Endodermal cell (in vitro differentiated cells): ENCODE measurements around the gene EEF1A2. TPM values are rescaled to one million over a fixed set of nuclear protein-coding genes. Genes with fewer than 3 reads are reported as not detected.
A peak's percentile ranks its signal among the peaks of the same experiment; 100 is the strongest.

Experiments used
- DNase-seq: peaks from one replicate; pipeline ENCODE4 v3.0.0-alpha.2; 2017
- H3K27ac ChIP-seq: 2 replicates; pipeline ENCODE4 v1.5.1; 2013; ENCODE audit warnings: mild to moderate bottlenecking, low read depth, low read length, moderate library complexity
- H3K27me3 ChIP-seq: 2 replicates; pipeline ENCODE4 v1.6.1; 2013; ENCODE audit warnings: mild to moderate bottlenecking, low read length, moderate library complexity; ENCODE audit not compliant: insufficient read depth, control insufficient read depth, poor library complexity, severe bottlenecking
- H3K36me3 ChIP-seq: 2 replicates; pipeline ENCODE4 v1.7.0; 2013; ENCODE audit warnings: mild to moderate bottlenecking, low read length, moderate library complexity; ENCODE audit not compliant: control insufficient read depth, insufficient read depth
- H3K4me1 ChIP-seq: one replicate; pipeline ENCODE4 v1.7.0; 2013; ENCODE audit warnings: low read length; ENCODE audit not compliant: control insufficient read depth, insufficient read depth
- H3K4me3 ChIP-seq: 2 replicates; pipeline ENCODE4 v1.5.1; 2013; ENCODE audit warnings: mild to moderate bottlenecking, low read length, moderate library complexity
- H3K9ac ChIP-seq: 2 replicates; pipeline ENCODE4 v1.6.1; 2013; ENCODE audit warnings: mild to moderate bottlenecking, low read length, moderate library complexity; ENCODE audit not compliant: poor library complexity, severe bottlenecking; ENCODE audit errors: extremely low read depth
- H3K9me3 ChIP-seq: 2 replicates; pipeline ENCODE4 v1.6.1; 2013; ENCODE audit warnings: mild to moderate bottlenecking, low read length, moderate library complexity; ENCODE audit not compliant: control insufficient read depth
- H3K27ac Mint-ChIP-seq: 2 replicates; pipeline ENCODE4 v1.8.0; 2020; ENCODE audit warnings: mixed read lengths
- H3K27me3 Mint-ChIP-seq: 2 replicates; pipeline ENCODE4 v1.8.0; 2021; ENCODE audit warnings: mild to moderate bottlenecking, mixed read lengths; ENCODE audit not compliant: insufficient read depth
- H3K36me3 Mint-ChIP-seq: 2 replicates; pipeline ENCODE4 v1.8.0; 2020; ENCODE audit warnings: low read depth, mixed read lengths
- H3K4me1 Mint-ChIP-seq: 2 replicates; pipeline ENCODE4 v1.8.0; 2020; ENCODE audit warnings: mixed read lengths
- H3K4me3 Mint-ChIP-seq: 2 replicates; pipeline ENCODE4 v1.8.0; 2020; ENCODE audit warnings: mild to moderate bottlenecking, moderate library complexity, mixed read lengths
- H3K9me3 Mint-ChIP-seq: 2 replicates; pipeline ENCODE4 v1.8.0; 2020; ENCODE audit warnings: mild to moderate bottlenecking, mixed read lengths
- CTCF ChIP-seq: fragments of 200-600 bp; sonication (generic); conservative IDR thresholded peaks from 2 replicates; pipeline ENCODE4 v1.5.0; 2021; ENCODE audit warnings: antibody characterized with exemption, mild to moderate bottlenecking
- WGBS, 2 experiments: methylation state at CpG; one replicate each; pipeline versions ENCODE4 v1.1.5 to v1.1.7; 2013; ENCODE audit warnings: missing lambda C conversion rate in 2 of 2, mixed read lengths in 1 of 2; ENCODE audit not compliant: insufficient coverage in 1 of 2, insufficient read length in 1 of 2; 5-methylcytosine and 5-hydroxymethylcytosine counted together
- total RNA-seq, 2 donors: library from RNA; stranded (reverse); fragmentation: NEBNext Ultra II Directional in 1 of 2; extraction: Animal tissue kit (Norgen Biotek cat#: 25700) in 1 of 2; gene quantifications; 2 replicates in 1 of 2; 3 replicates in 1 of 2; pipeline ENCODE4 v1.2.1, GENCODE V29; 2021

The EEF1A2 gene
- total RNA-seq, 2 donors from 2014 or later, result 12.1 to 22.6 TPM

GRCh38 chr20:63452821-63453523, 45.9 kb downstream of the EEF1A2 start:
- Mint-ChIP-seq H3K36me3 (no peaks in the 10 kb centered on the region), H3K27me3 (no peaks in the 10 kb centered on the region), H3K4me1 (no peaks in the 10 kb centered on the region), H3K9me3 (no peaks in the 10 kb centered on the region), H3K4me3 (no peak overlapping the region), H3K27ac (no peak overlapping the region)
- peak; percentile 82 for DNase-seq
- H3K36me3 ChIP-seq, result no peaks in the 10 kb centered on the region
- no peaks in the 10 kb centered on the region for H3K4me1 ChIP-seq
- H3K9ac ChIP-seq, result no peak overlapping the region
- no peak for TF ChIP-seq CTCF
- peak overlapping the region; percentile 89 for H3K27ac ChIP-seq
- WGBS, 2 experiments, result 82 to 88% methylated on average over 32 to 46 of the region's 46 CpGs
- H3K27me3 ChIP-seq, result no peaks in the 10 kb centered on the region
- H3K4me3 ChIP-seq, result no peak overlapping the region
- no peaks in the 10 kb centered on the region for H3K9me3 ChIP-seq

- Mint-ChIP-seq H3K27me3 (no peaks in the 10 kb centered on the region), H3K9me3 (no peaks in the 10 kb centered on the region), H3K4me3 (no peak overlapping the region), H3K27ac (no peak overlapping the region), H3K36me3 (no peaks in the 10 kb centered on the region), H3K4me1 (no peaks in the 10 kb centered on the region)
- no peaks in the 10 kb centered on the region for H3K9me3 ChIP-seq
- DNase-seq, result no peak
- no peaks in the 10 kb centered on the region for H3K27me3 ChIP-seq
- peak overlapping the region; percentile 89 for H3K27ac ChIP-seq
- H3K9ac ChIP-seq, result no peak overlapping the region
- no peaks in the 10 kb centered on the region for H3K4me1 ChIP-seq
- no peaks in the 10 kb centered on the region for H3K36me3 ChIP-seq
- H3K4me3 ChIP-seq, result no peak overlapping the region
- WGBS, 2 experiments, result 93 to 95% methylated on average over 15 to 20 of the region's 20 CpGs
- no peak for TF ChIP-seq CTCF
These were observed 46.5 kb downstream of the EEF1A2 start for GRCh38 chr20:63452341-63452740.

GRCh38 chr20:63451821-63452220, 47.1 kb downstream of the EEF1A2 start:
- 91 to 95% methylated on average over 11 to 17 of the region's 17 CpGs for WGBS, 2 experiments
- H3K27ac ChIP-seq, result no peak overlapping the region
- no peaks in the 10 kb centered on the region for H3K9me3 ChIP-seq
- no peaks in the 10 kb centered on the region for H3K36me3 ChIP-seq
- TF ChIP-seq CTCF, result no peak
- H3K9ac ChIP-seq, result no peak overlapping the region
- no peak overlapping the region for H3K4me3 ChIP-seq
- H3K4me3 Mint-ChIP-seq, result no peak overlapping the region
- no peaks in the 10 kb centered on the region for H3K36me3 Mint-ChIP-seq
- H3K9me3 Mint-ChIP-seq, result no peaks in the 10 kb centered on the region
- H3K27ac Mint-ChIP-seq, result no peak overlapping the region
- H3K27me3 ChIP-seq, result no peaks in the 10 kb centered on the region
- H3K4me1 Mint-ChIP-seq, result no peaks in the 10 kb centered on the region
- no peaks in the 10 kb centered on the region for H3K4me1 ChIP-seq
- no peak for DNase-seq
- no peaks in the 10 kb centered on the region for H3K27me3 Mint-ChIP-seq
